K562 (cell line): Measurements from ENCODE around the gene SNRPA.

Source experiments
- CTCF ChIP-seq, 3 experiments: IDR thresholded peaks in 2 of 3; conservative IDR thresholded peaks in 1 of 3; 2 replicates each; pipeline ENCODE4 v1.5.1; 2011 to 2012; ENCODE audit warnings: low read length in 3 of 3, mild to moderate bottlenecking in 3 of 3, control low read depth in 2 of 3, improper control_type of control experiment in 1 of 3, inconsistent platforms in 1 of 3, low read depth in 1 of 3, mixed read lengths in 1 of 3, moderate library complexity in 1 of 3; ENCODE audit not compliant: insufficient read depth in 2 of 3
- HMGN3 ChIP-seq: IDR thresholded peaks from 2 replicates; pipeline ENCODE4 v1.6.1; 2011; ENCODE audit warnings: borderline replicate concordance, low read depth, mild to moderate bottlenecking, mixed read lengths, low read length; ENCODE audit not compliant: insufficient read length; ENCODE audit errors: extremely low read depth
- MYC ChIP-seq, 2 experiments: fragments of 250-450 bp in 1 of 2; sonication (Bioruptor Pico) in 1 of 2; IDR thresholded peaks; 2 replicates each; pipeline versions ENCODE4 v1.5.1 to v1.6.1; 2012 to 2021; ENCODE audit warnings: low read depth in 2 of 2, borderline replicate concordance in 1 of 2, improper control_type of control experiment in 1 of 2, low read length in 1 of 2, mild to moderate bottlenecking in 1 of 2, moderate library complexity in 1 of 2
- POLR2AphosphoS5 ChIP-seq: IDR thresholded peaks from 2 replicates; pipeline ENCODE4 v1.6.1; 2011; ENCODE audit warnings: mild to moderate bottlenecking, low read depth, low read length, moderate library complexity; ENCODE audit not compliant: control insufficient read depth, insufficient read depth
- SMC3 ChIP-seq: conservative IDR thresholded peaks from 2 replicates; pipeline ENCODE4 v1.6.1; 2011; ENCODE audit warnings: low read depth, low read length, improper control_type of control experiment; ENCODE audit not compliant: insufficient read depth
- TEAD1 ChIP-seq, 2 experiments: fragments of 450-650 bp in 1 of 2; sonication (generic) in 1 of 2; formaldehyde crosslinking; IDR thresholded peaks; 2 replicates each; pipeline versions ENCODE4 v1.4.0 to v1.8.0; 2020 to 2022; ENCODE audit warnings: mild to moderate bottlenecking in 2 of 2, missing genetic modification reagents in 1 of 2
- ZFX ChIP-seq: sonication (generic); formaldehyde crosslinking; IDR thresholded peaks from 2 replicates; pipeline ENCODE4 v1.8.0; 2022; ENCODE audit warnings: mild to moderate bottlenecking, missing genetic modification reagents, moderate library complexity
- ZNF408 ChIP-seq: fragments of 250-450 bp; sonication (Bioruptor Pico); IDR thresholded peaks from 2 replicates; pipeline ENCODE4 v1.4.0; 2020; ENCODE audit warnings: low read depth, mild to moderate bottlenecking, moderate library complexity
- ZNF431 ChIP-seq: sonication (generic); formaldehyde crosslinking; IDR thresholded peaks from 2 replicates; pipeline ENCODE4 v1.8.0; 2022; ENCODE audit warnings: mild to moderate bottlenecking, missing genetic modification reagents
- ZNF551 ChIP-seq: fragments of 250-450 bp; sonication (Bioruptor Pico); IDR thresholded peaks from 2 replicates; pipeline ENCODE4 v1.5.0; 2021; ENCODE audit warnings: mild to moderate bottlenecking, moderate library complexity
- ZNF561 ChIP-seq: fragments of 450-650 bp; formaldehyde crosslinking; conservative IDR thresholded peaks from 2 replicates; pipeline ENCODE4 v1.4.0; 2020; ENCODE audit warnings: mild to moderate bottlenecking, moderate library complexity
- ZSCAN29 ChIP-seq: fragments of 450-650 bp; IDR thresholded peaks from 2 replicates; pipeline ENCODE4 v1.6.1; 2017

- no peak for TF ChIP-seq TEAD1 (CRISPR knock-in tag; IDR thresholded peaks at IDR 0.05)
- no peak for TF ChIP-seq SMC3
- TF ChIP-seq CTCF (IDR thresholded peaks at IDR 0.05 in 2 of 3, conservative IDR thresholded peaks at IDR 0.05 in 1 of 3; ENCODE audit: insufficient read depth in 2 of 3, low read depth in 1 of 3, low read length in 3 of 3), result no peak
- TF ChIP-seq ZNF431 (CRISPR knock-in tag), result no peak
- TF ChIP-seq ZNF551, result no peak
- TF ChIP-seq HMGN3, result no peak
- TF ChIP-seq POLR2AphosphoS5, result no peak
- no peak for TF ChIP-seq ZSCAN29
- TF ChIP-seq ZNF561 (CRISPR knock-in tag), result no peak
- TF ChIP-seq ZFX (CRISPR knock-in tag), result no peak
- TF ChIP-seq ZNF408, result no peak
- TF ChIP-seq MYC (IDR thresholded peaks at IDR 0.05; ENCODE audit: low read depth, low read length), result no peak
- TF ChIP-seq MYC (CRISPR knock-in tag; IDR thresholded peaks at IDR 0.05; ENCODE audit: borderline replicate concordance, low read depth), result no peak
Observed at GRCh38 chr19:40759352-40759751, 8.3 kb downstream of the SNRPA start.
